ENCODE measurements around the gene GAREM1.

GRCh38 chr18:32422201-32422600 lies 48.5 kb downstream of the GAREM1 start:
- TF ChIP-seq, protein P1, sequence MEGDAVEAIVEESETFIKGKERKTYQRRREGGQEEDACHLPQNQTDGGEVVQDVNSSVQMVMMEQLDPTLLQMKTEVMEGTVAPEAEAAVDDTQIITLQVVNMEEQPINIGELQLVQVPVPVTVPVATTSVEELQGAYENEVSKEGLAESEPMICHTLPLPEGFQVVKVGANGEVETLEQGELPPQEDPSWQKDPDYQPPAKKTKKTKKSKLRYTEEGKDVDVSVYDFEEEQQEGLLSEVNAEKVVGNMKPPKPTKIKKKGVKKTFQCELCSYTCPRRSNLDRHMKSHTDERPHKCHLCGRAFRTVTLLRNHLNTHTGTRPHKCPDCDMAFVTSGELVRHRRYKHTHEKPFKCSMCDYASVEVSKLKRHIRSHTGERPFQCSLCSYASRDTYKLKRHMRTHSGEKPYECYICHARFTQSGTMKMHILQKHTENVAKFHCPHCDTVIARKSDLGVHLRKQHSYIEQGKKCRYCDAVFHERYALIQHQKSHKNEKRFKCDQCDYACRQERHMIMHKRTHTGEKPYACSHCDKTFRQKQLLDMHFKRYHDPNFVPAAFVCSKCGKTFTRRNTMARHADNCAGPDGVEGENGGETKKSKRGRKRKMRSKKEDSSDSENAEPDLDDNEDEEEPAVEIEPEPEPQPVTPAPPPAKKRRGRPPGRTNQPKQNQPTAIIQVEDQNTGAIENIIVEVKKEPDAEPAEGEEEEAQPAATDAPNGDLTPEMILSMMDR (IDR thresholded peaks at IDR 0.05): no peak
- no peak for TF ChIP-seq EP300 (IDR thresholded peaks at IDR 0.05)
- no peak for TF ChIP-seq POLR2AphosphoS5 (IDR thresholded peaks at IDR 0.05)
